A549 treated with Hydrocortisone at 1 μM for 4 hours (cell line): ENCODE results near the gene NTRK2. TPM values are rescaled to one million over a fixed set of nuclear protein-coding genes. Genes with fewer than 3 reads are reported as not detected.

Experiments
- total RNA-seq: library from RNA; stranded (reverse); fragments of 200-300 nt; extraction: Qiagen RNA extraction; gene quantifications from 5 replicates; pipeline ENCODE4 v1.2.3, GENCODE V29; 2022

The NTRK2 gene
- total RNA-seq = 0.01 to 0.03 TPM (median 0.02 TPM) in 3 of 5 replicates, not detected in the others

GRCh38 chr9:84669288-84670137 lies at the start of gene NTRK2:
Gene NTRK2 (plus strand): TSS chr9:84669729. CDS start chr9:84670749, 1,020 bp downstream.

